ENCODE results near the gene PRKAG2. TPM values are rescaled to one million over a fixed set of nuclear protein-coding genes. Genes with fewer than 3 reads are reported as not detected.
"Not testable (repeated sequence)": the region's sequence is repeated elsewhere in the genome, so short reads cannot be mapped to it uniquely, and the experiment has no call there.

The PRKAG2 gene
- total RNA-seq, 2 donors from 2014 or later: 46.1 to 54.6 TPM

GRCh38 chr7:151565541-151565940 lies 311.4 kb downstream of the PRKAG2 start:
- intact Hi-C loops (cut with DNase I, micrococcal nuclease): no loop called here

GRCh38 chr7:151560243-151560642 lies 316.7 kb downstream of the PRKAG2 start:
- DNase-seq (no peak), ATAC-seq (no peak)
- intact Hi-C loops (cut with DNase I, micrococcal nuclease): no loop called here

More at GRCh38 chr7:151565541-151565940, 311.4 kb downstream of the PRKAG2 start:
- DNase-seq: no peak
- no peak for ATAC-seq

- intact Hi-C loops (cut with DNase I, micrococcal nuclease): no loop called here
- ATAC-seq (no peak), DNase-seq (no peak)
These were observed 317.2 kb downstream of the PRKAG2 start for GRCh38 chr7:151559557-151560183.

- ATAC-seq: no peak
- intact Hi-C loops (cut with DNase I, micrococcal nuclease): no loop called here
- no peak for DNase-seq
These were observed 318.3 kb downstream of the PRKAG2 start for GRCh38 chr7:151558575-151558974.

- intact Hi-C loops (cut with DNase I, micrococcal nuclease): no loop called here
- no peak for DNase-seq
- ATAC-seq: no peak
These were observed 320.3 kb downstream of the PRKAG2 start for GRCh38 chr7:151556592-151556991.

GRCh38 chr7:151553356-151553755 lies 323.6 kb downstream of the PRKAG2 start:
- no peak for DNase-seq
- ATAC-seq: peak; percentile 15
- intact Hi-C loops (cut with DNase I, micrococcal nuclease): no loop called here

- peak; percentile 71 for ATAC-seq
- intact Hi-C loops (cut with DNase I, micrococcal nuclease): no loop called here
- peak; percentile 11 to 37 for DNase-seq
These were observed 324.4 kb downstream of the PRKAG2 start for GRCh38 chr7:151552352-151553028.

- no peak for DNase-seq
- ATAC-seq: no peak
- intact Hi-C loops (cut with DNase I, micrococcal nuclease): no loop called here
These were observed 325.1 kb downstream of the PRKAG2 start for GRCh38 chr7:151551820-151552219.

- intact Hi-C loops (cut with DNase I, micrococcal nuclease): no loop called here
- no peak for ATAC-seq
- peak in 1 of 2 donors; percentile 15 for DNase-seq
These were observed 326.1 kb downstream of the PRKAG2 start for GRCh38 chr7:151550656-151551286.

- intact Hi-C loops (cut with DNase I, micrococcal nuclease): no loop called here
These were observed 327.3 kb downstream of the PRKAG2 start for GRCh38 chr7:151549644-151550043.

GRCh38 chr7:151549083-151549482 lies 327.8 kb downstream of the PRKAG2 start:
- intact Hi-C loops (cut with DNase I, micrococcal nuclease): no loop called here
- ATAC-seq (no peak), DNase-seq (no peak)

More at GRCh38 chr7:151549644-151550043, 327.3 kb downstream of the PRKAG2 start:
- DNase-seq (no peak), ATAC-seq (no peak)

- DNase-seq (no peak), ATAC-seq (no peak)
- intact Hi-C loops (cut with DNase I, micrococcal nuclease): no loop called here
These were observed 332.7 kb downstream of the PRKAG2 start for GRCh38 chr7:151544183-151544582.

GRCh38 chr7:151542606-151543130 lies 334.2 kb downstream of the PRKAG2 start:
- ATAC-seq (no peak), DNase-seq (no peak)
- intact Hi-C loops (cut with DNase I, micrococcal nuclease): no loop called here

GRCh38 chr7:151541709-151542499 lies 335.0 kb downstream of the PRKAG2 start:
- DNase-seq (no peak), ATAC-seq (no peak)
- intact Hi-C loops (cut with DNase I, micrococcal nuclease): no loop called here

GRCh38 chr7:151540146-151540545 lies 336.8 kb downstream of the PRKAG2 start:
- DNase-seq (no peak), ATAC-seq (no peak)
- intact Hi-C loops (cut with DNase I, micrococcal nuclease): no loop called here

GRCh38 chr7:151539088-151539671 lies 337.7 kb downstream of the PRKAG2 start:
- DNase-seq: no peak
- intact Hi-C loops (cut with DNase I, micrococcal nuclease): no loop called here

GRCh38 chr7:151537818-151538561 lies 338.9 kb downstream of the PRKAG2 start:
- no peak for DNase-seq
- peak; percentile 29 for ATAC-seq
- intact Hi-C loops (cut with DNase I, micrococcal nuclease): no loop called here

More at GRCh38 chr7:151539088-151539671, 337.7 kb downstream of the PRKAG2 start:
- peak; percentile 34 for ATAC-seq

- ATAC-seq; intact Hi-C loops (cut with DNase I, micrococcal nuclease); DNase-seq: not testable (repeated sequence)
These were observed 340.7 kb downstream of the PRKAG2 start for GRCh38 chr7:151536178-151536577.
